Astrocyte (in vitro differentiated cells and primary cell): ENCODE measurements around the gene FMO5. TPM values are rescaled to one million over a fixed set of nuclear protein-coding genes. Genes with fewer than 3 reads are reported as not detected.
"Not testable (repeated sequence)": the region's sequence is repeated elsewhere in the genome, so short reads cannot be mapped to it uniquely, and the experiment has no call there.

Experiments used
- DNase-seq: peaks from one replicate; pipeline ENCODE4 v3.0.0-alpha.2; 2010; ENCODE audit warnings: low read depth
- FAIRE-seq: peaks from 2 replicates; lab custom pipeline; 2011; peaks lifted over from hg19 to GRCh38; lab: Jason Lieb, UNC
- H2AFZ ChIP-seq: 2 replicates; pipeline ENCODE4 v1.6.0; 2012; ENCODE audit warnings: low read depth, low read length, inconsistent platforms
- H3K27ac ChIP-seq: 2 replicates; pipeline ENCODE4 v1.5.1; 2011; ENCODE audit warnings: low read depth, low read length, inconsistent platforms
- H3K27me3 ChIP-seq: 2 replicates; pipeline ENCODE4 v1.6.0; 2011; ENCODE audit warnings: low read length, inconsistent platforms; ENCODE audit not compliant: insufficient read depth
- H3K36me3 ChIP-seq: 2 replicates; pipeline ENCODE4 v1.5.1; 2011; ENCODE audit warnings: low read length, inconsistent platforms; ENCODE audit not compliant: insufficient read depth
- H3K4me1 ChIP-seq: 2 replicates; pipeline ENCODE4 v1.5.1; 2011; ENCODE audit warnings: low read length, inconsistent platforms; ENCODE audit not compliant: insufficient read depth
- H3K4me2 ChIP-seq: 2 replicates; pipeline ENCODE4 v1.6.0; 2012; ENCODE audit warnings: low read length, inconsistent platforms
- H3K4me3 ChIP-seq: 2 replicates; pipeline ENCODE4 v1.5.1; 2011; ENCODE audit warnings: low read depth, mild to moderate bottlenecking, low read length, inconsistent platforms; ENCODE audit not compliant: insufficient read depth
- H3K79me2 ChIP-seq: 2 replicates; pipeline ENCODE4 v1.6.0; 2012; ENCODE audit warnings: mild to moderate bottlenecking, low read length, inconsistent platforms; ENCODE audit not compliant: insufficient read depth
- H3K9ac ChIP-seq: 2 replicates; pipeline ENCODE4 v1.6.0; 2012; ENCODE audit warnings: mild to moderate bottlenecking, low read length, inconsistent platforms
- H3K9me3 ChIP-seq: 2 replicates; pipeline ENCODE4 v1.5.1; 2012; ENCODE audit warnings: low read depth, mild to moderate bottlenecking, low read length, inconsistent platforms; ENCODE audit not compliant: insufficient read depth
- H4K20me1 ChIP-seq: 2 replicates; pipeline ENCODE4 v1.6.0; 2012; ENCODE audit warnings: low read length, inconsistent platforms; ENCODE audit not compliant: insufficient read depth
- H3K27ac Mint-ChIP-seq: one replicate; pipeline ENCODE4 v1.8.0; 2021; ENCODE audit warnings: mild to moderate bottlenecking, mixed read lengths; ENCODE audit not compliant: unreplicated experiment
- H3K27me3 Mint-ChIP-seq: one replicate; pipeline ENCODE4 v1.8.0; 2021; ENCODE audit warnings: low read depth, mixed read lengths; ENCODE audit not compliant: unreplicated experiment
- H3K36me3 Mint-ChIP-seq: one replicate; pipeline ENCODE4 v1.8.0; 2021; ENCODE audit warnings: low read depth, mixed read lengths; ENCODE audit not compliant: unreplicated experiment
- H3K4me1 Mint-ChIP-seq: one replicate; pipeline ENCODE4 v1.8.0; 2021; ENCODE audit warnings: low read depth, mixed read lengths; ENCODE audit not compliant: unreplicated experiment
- H3K4me3 Mint-ChIP-seq: one replicate; pipeline ENCODE4 v1.8.0; 2021; ENCODE audit warnings: mild to moderate bottlenecking, moderate library complexity, mixed read lengths; ENCODE audit not compliant: unreplicated experiment
- H3K9me3 Mint-ChIP-seq: one replicate; pipeline ENCODE4 v1.8.0; 2021; ENCODE audit warnings: mild to moderate bottlenecking, mixed read lengths; ENCODE audit not compliant: unreplicated experiment
- CTCF ChIP-seq: IDR thresholded peaks from 2 replicates; pipeline ENCODE4 v1.5.1; 2011; ENCODE audit warnings: low read depth, mild to moderate bottlenecking, inconsistent platforms, low read length, moderate library complexity; ENCODE audit not compliant: insufficient read depth
- EZH2 ChIP-seq: IDR thresholded peaks from 2 replicates; pipeline ENCODE4 v1.6.1; 2012; ENCODE audit warnings: mild to moderate bottlenecking, low read length, inconsistent platforms; ENCODE audit not compliant: insufficient read depth
- total RNA-seq: library from RNA; stranded (reverse); gene quantifications from 2 replicates; pipeline ENCODE4 v1.2.1, GENCODE V29; 2021

FMO5 gene
- total RNA-seq, 1 donor from 2014 or later, result 1.0 TPM

- Histone ChIP-seq H3K9me3 (no peaks in the 10 kb centered on the region), H3K36me3 (no peaks in the 10 kb centered on the region), H2AFZ (no peak overlapping the region), H3K4me2 (no peak overlapping the region), H3K27me3 (no peaks in the 10 kb centered on the region), H3K79me2 (no peaks in the 10 kb centered on the region), H4K20me1 (no peaks in the 10 kb centered on the region), H3K9ac (no peak overlapping the region), H3K27ac (no peak overlapping the region), H3K4me1 (peaks cover 4% of the 10 kb centered on the region), H3K4me3 (no peak overlapping the region)
- Mint-ChIP-seq H3K9me3 (peaks cover 6% of the 10 kb centered on the region), H3K27me3 (no peaks in the 10 kb centered on the region), H3K4me3 (no peak overlapping the region), H3K27ac (no peak overlapping the region), H3K4me1 (peaks cover 2% of the 10 kb centered on the region), H3K36me3 (peaks cover 4% of the 10 kb centered on the region)
- TF ChIP-seq CTCF (no peak), EZH2 (no peak)
- FAIRE-seq, result no peak
- DNase-seq, result no peak
These were observed 12.0 kb upstream of the FMO5 start for GRCh38 chr1:147236959-147237791.

GRCh38 chr1:147236448-147236847 lies 11.3 kb upstream of the FMO5 start:
- TF ChIP-seq EZH2 (no peak), CTCF (no peak)
- Histone ChIP-seq H3K4me1 (no peaks in the 10 kb centered on the region), H3K4me2 (no peak overlapping the region), H2AFZ (no peak overlapping the region), H3K27ac (no peak overlapping the region), H3K27me3 (no peaks in the 10 kb centered on the region), H3K9me3 (no peaks in the 10 kb centered on the region), H3K4me3 (no peak overlapping the region), H3K79me2 (no peaks in the 10 kb centered on the region), H4K20me1 (no peaks in the 10 kb centered on the region), H3K36me3 (no peaks in the 10 kb centered on the region), H3K9ac (no peak overlapping the region)
- FAIRE-seq (no peak), DNase-seq (no peak)
- peaks cover 11% of the 10 kb centered on the region for H3K9me3 Mint-ChIP-seq
- H3K4me1 Mint-ChIP-seq, result peaks cover 4% of the 10 kb centered on the region
- no peak overlapping the region for H3K27ac Mint-ChIP-seq
- H3K27me3 Mint-ChIP-seq, result no peaks in the 10 kb centered on the region
- no peak overlapping the region for H3K4me3 Mint-ChIP-seq
- H3K36me3 Mint-ChIP-seq, result peaks cover 4% of the 10 kb centered on the region

- no peaks in the 10 kb centered on the region for H3K36me3 ChIP-seq
- no peaks in the 10 kb centered on the region for H3K9me3 ChIP-seq
- TF ChIP-seq EZH2 (no peak), CTCF (no peak)
- no peak overlapping the region for H3K9ac ChIP-seq
- H4K20me1 ChIP-seq, result no peaks in the 10 kb centered on the region
- H3K4me3 Mint-ChIP-seq, result no peak overlapping the region
- FAIRE-seq, result no peak
- peaks cover 4% of the 10 kb centered on the region for H3K36me3 Mint-ChIP-seq
- H3K27me3 ChIP-seq, result no peaks in the 10 kb centered on the region
- peaks cover 18% of the 10 kb centered on the region for H3K9me3 Mint-ChIP-seq
- no peak overlapping the region for H2AFZ ChIP-seq
- H3K4me1 Mint-ChIP-seq, result peaks cover 4% of the 10 kb centered on the region
- no peak overlapping the region for H3K27ac ChIP-seq
- no peaks in the 10 kb centered on the region for H3K4me1 ChIP-seq
- no peaks in the 10 kb centered on the region for H3K27me3 Mint-ChIP-seq
- H3K79me2 ChIP-seq, result no peaks in the 10 kb centered on the region
- H3K27ac Mint-ChIP-seq, result no peak overlapping the region
- no peak overlapping the region for H3K4me3 ChIP-seq
- no peak overlapping the region for H3K4me2 ChIP-seq
- DNase-seq, result no peak
These were observed 10.7 kb upstream of the FMO5 start for GRCh38 chr1:147235822-147236221.

- not testable (repeated sequence) for FAIRE-seq, H3K9me3 ChIP-seq, H3K36me3 Mint-ChIP-seq, H3K27ac Mint-ChIP-seq, H4K20me1 ChIP-seq, H2AFZ ChIP-seq, H3K36me3 ChIP-seq, H3K4me3 ChIP-seq, H3K27ac ChIP-seq, H3K4me2 ChIP-seq, H3K27me3 Mint-ChIP-seq, H3K79me2 ChIP-seq, H3K27me3 ChIP-seq, H3K4me1 ChIP-seq, H3K4me3 Mint-ChIP-seq, DNase-seq, H3K4me1 Mint-ChIP-seq, H3K9ac ChIP-seq
- peaks cover 18% of the 10 kb centered on the region for H3K9me3 Mint-ChIP-seq
These were observed 8.8 kb upstream of the FMO5 start for GRCh38 chr1:147233903-147234302.
